Stimulated activated CD4-positive, alpha-beta T cell treated with anti-CD3 and anti-CD28 coated beads, Interleukin-15, amount 100 ng/mL, for 1 hour (primary cell): ENCODE data around the gene BAIAP2L1.

Source experiments
- DNase-seq, 2 donors: peaks; one replicate each; pipeline ENCODE4 v3.0.0-alpha.2; 2020; ENCODE audit warnings: low read depth in 1 of 2, low spot score in 1 of 2

BAIAP2L1 gene

DNA sequence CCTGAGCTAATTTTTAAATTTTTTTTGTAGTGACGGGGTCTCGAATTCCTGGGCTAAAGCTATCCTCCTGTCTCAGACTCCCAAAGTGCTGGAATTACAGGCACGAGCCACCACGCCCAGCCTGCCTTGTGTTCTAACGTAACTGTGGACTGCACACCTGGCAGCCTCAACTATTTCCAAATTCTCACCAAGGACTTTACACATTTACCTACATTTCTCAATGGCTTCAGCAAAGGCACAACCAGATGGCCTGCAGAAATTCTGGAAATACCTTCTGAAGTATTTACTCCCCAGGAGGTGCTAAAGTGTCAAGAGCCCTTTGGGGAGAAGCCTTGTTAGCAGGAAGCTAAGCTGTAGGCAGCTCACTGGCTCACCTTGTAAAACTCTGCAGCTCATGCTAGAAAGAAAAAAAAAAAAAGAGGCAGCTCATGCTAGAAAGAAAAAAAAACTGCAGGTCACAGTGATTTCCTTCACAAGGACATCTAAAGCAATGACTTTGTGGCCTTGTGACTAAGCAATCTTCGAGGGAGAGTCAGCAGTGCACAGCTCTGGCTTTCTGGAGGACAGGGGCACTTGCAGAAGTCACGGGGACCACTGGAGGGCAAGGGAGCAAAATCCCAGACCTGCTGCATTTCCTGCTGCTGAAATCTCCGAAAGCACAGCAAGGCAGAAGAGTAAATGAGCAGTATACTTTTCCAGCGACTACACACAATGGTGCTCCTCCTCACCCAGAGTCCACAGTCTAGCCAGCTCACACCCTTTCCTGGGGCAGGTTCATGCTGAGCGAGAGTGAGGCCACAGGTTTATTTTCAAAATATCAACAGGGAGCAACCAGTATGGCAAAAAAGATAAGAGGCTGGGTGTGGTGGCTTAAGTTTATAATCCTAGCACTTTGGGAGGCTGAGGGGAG, 40.4 kb downstream of the BAIAP2L1 start:
- no peak for DNase-seq

DNA sequence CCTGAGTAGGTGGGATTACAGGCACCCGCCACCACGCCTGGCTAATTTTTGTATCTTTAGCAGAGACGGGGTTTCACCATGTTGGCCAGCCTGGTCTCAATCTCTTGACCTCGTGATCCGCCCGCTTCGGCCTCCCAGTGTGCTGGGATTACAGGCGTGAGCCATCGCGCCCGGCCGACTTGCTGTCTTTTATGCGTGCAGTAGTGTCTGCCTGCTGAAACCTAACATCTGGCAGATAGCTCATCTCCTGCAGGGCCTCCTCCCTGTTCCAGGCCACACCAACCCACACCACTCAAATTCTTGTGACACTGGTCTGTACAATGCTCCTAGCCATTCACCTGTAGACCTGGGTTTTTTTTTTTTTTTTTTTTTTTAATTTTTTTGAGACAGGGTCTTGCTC, 41.5 kb downstream of the BAIAP2L1 start:
- no peak for DNase-seq

DNA sequence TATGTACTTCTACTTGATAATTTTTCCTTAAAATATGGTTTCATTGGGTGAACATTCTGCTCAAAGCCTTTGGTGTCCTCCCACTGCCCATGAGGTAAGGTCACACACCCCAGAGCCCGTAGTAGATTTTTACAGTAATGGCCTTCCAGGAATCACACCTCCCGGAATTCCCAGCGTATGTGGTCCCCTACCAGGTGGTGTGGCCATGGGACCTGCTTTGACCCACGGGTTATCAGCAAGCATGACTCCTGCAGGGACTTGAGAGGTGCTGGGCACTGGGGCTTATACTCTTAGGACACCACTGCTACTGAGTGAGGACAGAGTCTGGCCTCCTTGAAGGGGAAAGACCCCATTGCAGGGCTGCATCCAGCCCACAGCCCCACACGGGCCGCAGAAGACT, 42.2 kb downstream of the BAIAP2L1 start:
- no peak for DNase-seq

DNA sequence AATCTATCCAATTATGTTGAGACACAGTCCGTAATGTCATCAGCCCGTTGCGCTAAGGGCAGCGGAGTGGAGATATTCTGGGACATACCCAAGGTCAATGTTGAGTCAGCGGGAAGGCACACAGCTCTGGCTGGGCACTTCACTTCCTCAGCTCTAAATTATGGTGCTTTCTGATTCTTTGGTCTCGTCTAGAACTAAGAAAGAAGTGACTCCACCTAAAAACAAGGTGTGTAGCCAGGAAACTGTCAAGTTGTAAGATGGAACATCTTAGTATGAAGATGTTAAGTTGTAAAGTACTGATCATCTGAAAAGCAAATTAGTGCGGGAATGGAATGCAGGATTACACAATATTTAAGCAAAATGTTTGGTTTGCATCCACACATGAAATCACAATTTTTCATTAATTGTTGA, 43.1 kb downstream of the BAIAP2L1 start:
- no peak for DNase-seq

DNA sequence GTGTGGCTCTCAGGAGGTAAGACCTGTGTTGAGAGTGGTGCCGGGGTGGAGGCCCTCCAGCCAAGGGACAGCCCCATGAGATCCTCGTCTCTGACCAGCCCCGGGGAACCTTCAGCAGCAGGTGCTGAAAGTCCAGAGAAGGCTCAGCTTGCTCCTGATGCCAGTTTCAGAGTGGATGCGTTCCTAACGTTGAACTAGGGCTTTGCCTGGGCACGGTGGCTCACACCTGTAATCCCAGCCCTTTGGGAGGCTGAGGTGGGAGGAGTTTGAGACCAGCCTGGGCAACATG, 45.7 kb downstream of the BAIAP2L1 start:
- no peak for DNase-seq

DNA sequence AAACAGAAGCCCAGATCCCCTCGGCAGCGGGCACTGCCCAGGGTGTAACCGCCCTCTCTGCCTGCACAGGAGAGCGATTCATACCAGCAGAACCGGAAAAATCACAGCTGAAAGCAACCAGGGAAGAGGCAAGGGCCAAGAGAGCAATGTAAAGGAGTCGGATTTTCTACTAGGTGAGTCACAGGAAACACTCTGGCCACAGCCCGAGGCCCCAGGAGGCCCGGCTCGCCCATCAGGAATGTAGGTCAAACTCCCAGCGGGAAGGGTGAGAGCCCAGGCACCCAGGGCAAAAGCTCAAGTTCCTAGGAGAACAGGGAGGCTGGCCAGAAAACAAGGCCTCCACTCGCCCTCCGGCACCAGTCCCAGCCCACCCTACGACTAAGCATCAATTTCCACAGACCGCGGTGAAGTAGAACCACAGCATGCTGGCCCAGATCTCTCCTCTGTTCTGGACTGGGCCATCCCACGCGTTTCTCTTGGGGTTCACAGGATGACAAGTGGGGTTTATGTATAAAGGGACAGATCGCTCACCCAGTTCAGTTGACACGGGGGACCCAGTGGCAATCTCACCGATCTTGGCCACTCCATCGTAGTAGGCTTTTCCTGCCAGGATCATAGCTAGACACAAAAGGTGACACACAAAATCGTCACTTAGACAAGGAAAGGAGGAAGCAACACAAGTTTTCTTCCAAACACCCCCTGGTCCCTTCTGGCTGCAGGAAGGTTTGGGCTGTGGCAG, 46.2 kb downstream of the BAIAP2L1 start:
- DNase-seq: no peak

DNA sequence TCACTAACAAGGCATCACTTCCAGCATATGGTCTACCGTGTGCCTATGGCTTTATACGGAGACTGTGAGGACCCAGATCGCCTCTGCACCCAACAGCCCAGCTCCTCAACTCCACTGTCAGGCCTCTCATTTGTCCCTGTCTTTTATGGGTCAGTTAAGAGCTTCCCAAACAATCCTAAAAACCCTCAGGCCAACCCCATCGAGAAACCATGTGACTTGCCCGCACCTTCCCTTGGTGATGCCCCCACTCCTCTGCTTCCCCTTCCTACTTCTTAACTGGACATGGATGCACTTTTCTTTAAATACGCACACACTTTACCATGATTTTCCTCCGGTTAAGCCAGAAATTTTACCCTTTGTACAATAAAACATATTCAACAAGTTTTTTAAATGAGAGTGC, 46.8 kb downstream of the BAIAP2L1 start:
- DNase-seq: no peak

DNA sequence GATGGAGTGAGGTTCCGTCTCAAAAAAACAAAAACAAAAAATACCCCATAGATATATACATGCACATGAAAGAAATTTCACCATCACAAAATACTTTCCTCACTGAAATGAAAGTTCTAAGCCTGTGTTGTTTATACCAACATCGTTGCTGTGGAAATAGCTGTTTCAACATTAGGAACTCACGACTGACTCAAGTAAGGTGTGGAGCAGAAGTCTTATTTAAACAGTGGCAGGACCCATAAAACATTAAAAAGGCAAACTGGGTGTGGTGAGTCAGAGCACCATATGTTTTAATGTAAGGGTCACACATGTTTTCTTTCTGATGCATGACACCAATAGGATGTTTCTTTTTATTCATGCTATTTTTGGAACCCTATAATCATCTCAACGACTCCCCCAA, 48.3 kb downstream of the BAIAP2L1 start:
- no peak for DNase-seq

DNA sequence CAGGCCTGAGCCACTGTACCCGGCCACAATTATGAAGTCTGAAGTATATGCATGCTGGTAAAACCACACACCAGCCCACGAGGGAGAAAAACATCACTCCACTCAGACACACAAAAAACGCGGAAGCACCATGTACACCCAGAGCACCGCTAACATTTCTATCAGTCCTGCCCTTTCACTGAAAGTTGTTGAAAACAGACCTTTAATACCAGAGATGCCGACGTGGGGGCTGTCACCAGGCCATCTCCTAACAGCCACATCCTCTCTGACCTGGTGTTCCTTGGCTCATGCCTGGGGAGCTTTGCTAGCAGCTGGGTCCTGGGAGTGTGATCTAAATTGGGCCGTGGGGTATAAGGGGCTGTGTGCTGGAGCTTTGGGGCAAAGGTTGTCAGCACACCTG, 49.8 kb downstream of the BAIAP2L1 start:
- DNase-seq: no peak

DNA sequence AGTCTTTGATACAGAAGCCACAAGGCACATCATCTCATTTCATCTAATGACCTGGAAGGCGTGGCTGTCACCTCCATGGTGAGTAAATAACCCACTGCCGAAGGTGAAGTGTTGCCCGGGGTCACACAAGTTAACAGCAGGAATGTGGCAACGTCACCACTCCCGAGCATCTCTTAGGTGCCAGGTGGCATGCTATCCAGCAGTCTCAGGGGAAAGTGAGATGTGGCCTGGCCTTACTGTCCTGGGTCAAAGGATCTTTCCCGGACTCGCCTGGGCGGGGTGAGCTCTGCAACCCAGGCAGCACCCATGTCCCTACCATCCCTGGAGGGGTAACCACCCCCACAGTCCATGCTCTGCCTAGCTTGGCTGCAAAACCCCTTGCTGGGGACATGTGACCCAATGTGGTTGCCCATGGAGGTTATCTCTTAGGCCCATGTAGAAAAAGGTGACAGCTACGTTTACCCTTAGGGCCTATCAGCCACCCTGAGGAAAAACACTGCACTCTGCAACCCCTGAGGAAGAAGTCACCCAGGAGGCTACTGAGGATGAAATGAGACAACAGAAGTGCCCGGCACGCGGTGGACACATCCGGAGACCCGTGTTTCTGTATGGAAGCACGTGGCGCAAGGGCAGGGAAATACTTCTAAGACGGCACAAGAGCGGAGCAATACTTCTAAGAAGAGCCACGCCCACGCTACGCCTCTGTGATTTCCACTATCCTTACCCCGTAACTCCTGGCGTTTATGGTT, 52.0 kb downstream of the BAIAP2L1 start:
- DNase-seq: no peak

DNA sequence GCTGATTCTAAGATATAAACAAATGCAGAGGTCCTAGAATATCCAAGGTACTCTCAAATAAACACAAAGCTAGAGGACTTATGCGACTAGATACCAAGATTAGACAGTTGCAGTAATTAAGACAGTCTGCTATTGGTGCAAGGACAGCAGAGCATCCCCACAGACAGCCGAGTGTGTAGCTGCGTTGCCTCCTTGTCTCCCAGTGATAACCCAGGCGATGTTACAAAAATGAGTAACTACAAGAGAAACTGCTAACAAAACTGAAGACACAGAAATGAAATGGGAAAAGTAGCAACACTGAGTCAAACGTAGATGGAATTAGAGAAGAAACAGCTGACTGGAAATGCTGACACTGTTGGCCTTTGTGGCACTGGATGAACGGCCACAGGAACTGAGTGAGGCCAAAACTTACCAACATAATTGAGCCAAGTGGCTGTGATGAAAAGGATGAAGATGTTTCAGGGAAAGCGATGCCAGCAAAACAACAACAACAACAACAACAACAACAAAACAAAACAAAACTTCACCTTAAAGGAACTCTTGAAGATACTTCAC, 54.3 kb downstream of the BAIAP2L1 start:
- no peak for DNase-seq

DNA sequence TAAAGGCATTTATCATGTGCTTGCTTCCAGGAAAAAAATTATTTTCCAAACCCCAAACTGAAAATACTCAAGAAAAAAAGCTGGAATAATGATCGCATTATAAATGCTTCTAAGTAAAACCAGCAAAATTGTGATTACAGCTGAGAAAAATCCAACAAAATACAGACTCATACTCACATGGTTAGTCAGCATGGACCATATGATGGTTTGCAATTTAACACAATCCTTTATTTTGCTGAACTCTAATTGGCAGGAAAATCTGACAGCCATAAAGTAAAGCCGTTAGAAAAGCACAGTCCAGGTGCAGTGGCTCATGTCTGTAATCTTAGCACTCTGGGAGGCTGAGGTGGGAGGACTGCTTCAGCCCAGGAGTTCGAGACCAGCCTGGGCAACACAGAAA, 59.8 kb downstream of the BAIAP2L1 start:
- no peak for DNase-seq

DNA sequence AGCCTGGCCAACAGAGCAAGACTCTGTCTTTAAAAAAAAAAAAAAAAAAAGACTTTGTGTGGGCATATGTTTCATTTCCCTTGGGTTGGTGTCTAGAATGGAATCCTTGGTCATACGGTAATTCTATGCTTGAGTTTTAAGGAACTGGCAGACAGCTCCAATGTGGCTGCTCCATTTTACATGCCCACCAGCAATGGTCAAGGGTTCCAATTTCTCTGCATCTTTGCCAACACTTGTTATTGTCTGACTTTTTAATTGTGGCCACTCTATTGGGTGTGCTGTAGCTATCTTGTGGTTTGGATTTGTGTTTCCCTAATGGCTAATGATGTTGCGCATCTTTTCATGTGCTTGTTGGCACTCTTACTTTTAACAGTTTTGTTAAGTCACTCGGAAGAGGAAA, 61.8 kb downstream of the BAIAP2L1 start:
- DNase-seq: no peak

DNA sequence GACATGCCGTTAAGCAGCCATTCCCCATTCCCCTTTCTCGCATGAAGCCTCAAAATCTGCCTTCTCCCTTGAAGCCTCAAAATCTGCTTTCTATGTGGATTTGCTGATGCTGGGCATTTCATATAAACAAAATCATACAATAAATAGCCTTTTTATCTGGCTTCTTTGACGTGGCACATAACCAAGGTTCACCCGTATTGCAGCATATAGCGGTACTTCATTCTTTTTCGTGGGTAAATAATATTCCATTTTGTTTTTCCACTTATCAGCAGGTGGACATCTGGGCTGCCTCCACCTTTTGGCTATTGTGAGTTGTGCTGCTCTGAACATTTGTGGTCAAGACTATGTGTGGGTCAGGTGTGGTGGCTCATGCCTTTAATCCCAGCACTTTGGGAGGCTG, 62.4 kb downstream of the BAIAP2L1 start:
- DNase-seq: no peak

DNA sequence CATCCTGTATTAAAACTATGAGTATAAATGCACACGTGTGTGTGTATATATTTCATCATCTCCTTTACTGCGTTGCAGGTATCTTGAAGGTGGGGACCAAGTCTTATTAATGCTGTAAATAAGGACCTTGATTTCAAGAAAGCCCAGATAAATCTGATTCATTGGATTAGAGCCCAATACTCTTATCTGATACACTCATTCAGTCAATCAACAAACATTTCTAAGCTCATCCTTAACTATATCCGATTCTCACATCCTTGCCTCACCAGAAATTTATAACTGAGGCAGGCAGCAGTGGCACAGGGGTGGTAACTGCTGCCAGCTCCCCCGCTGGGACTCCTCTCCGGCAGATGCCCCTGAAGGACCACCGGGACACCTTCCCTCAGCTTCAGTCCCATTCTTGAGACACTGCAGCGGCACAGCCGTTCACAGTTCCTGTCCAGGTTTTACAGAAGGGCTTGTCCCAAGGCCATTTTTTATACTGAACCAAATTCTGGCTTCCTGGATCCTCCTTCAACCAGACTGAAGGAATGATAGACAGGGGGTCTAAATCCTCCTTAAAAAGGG, 65.4 kb downstream of the BAIAP2L1 start:
- no peak for DNase-seq

DNA sequence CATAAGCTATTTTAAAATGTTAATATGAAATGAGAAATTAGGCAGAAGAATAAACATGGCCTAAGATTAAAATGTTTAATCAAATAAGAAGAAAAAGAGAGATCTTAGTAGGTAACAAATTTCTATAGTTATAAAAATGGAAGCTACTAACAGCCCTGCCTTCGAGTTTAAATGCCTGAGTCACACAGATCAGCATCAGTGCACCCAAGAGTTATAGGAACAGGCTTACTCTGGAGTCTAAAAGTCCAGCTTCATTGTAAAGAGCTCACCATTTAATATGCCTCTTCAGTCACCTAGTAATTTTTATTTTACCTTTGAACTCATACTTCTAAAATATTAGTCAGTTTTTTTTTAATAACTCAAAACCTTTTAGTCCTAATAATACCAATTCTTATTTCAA, 66.8 kb downstream of the BAIAP2L1 start:
- DNase-seq: no peak

DNA sequence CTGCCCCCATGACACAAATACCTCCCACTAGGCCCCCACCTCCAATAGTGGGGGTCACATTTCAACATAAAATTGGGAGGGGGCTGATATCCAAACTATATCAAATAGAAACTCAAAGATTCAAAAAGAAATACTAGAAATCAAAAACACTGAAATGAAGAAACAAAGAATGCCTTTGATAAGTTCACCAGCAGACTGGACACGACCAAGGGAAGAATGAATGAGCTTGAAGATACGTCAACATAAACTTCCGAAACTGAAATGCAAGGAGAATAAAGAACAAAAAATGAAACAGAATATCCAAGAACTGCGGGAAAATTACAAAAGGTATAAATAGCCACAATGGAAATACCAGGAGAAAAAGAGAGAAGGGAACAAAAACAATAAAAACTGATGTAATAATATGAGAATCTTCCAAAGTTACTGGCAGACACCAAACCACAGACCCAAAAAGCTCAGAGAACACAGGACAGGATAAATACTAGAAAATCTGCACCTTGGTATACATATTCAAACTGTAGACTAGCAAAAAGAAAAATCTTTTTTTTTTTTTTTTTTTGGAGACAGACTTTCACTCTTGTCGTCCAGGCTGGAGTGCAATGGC, 69.9 kb downstream of the BAIAP2L1 start:
- no peak for DNase-seq

DNA sequence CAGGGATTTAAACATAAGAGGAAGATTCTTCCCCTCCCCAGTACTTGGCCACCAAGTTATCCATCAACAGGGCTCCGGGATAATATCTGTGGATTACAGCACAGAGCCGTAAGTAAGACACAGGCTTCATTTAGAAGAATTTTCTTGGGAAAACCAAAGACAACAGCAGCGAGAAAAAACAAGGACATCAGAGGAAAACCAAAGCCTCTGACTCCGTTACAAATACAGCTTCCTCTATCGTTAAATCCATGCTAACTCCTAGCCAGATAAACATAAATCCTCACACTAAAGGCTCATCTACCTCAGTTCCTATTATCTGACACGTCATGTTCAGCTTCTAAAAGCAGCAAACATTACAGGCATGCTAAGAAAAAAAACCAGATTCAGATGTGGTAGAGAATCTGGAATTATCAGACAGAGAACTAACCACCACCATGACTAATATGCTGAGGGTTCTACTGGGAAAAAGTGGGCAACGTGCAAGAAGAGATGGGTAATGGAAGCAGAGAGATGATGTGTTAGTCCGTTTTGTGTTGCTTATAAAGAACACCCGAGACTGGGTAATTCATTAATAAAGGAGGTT, 71.0 kb downstream of the BAIAP2L1 start:
- no peak for DNase-seq

DNA sequence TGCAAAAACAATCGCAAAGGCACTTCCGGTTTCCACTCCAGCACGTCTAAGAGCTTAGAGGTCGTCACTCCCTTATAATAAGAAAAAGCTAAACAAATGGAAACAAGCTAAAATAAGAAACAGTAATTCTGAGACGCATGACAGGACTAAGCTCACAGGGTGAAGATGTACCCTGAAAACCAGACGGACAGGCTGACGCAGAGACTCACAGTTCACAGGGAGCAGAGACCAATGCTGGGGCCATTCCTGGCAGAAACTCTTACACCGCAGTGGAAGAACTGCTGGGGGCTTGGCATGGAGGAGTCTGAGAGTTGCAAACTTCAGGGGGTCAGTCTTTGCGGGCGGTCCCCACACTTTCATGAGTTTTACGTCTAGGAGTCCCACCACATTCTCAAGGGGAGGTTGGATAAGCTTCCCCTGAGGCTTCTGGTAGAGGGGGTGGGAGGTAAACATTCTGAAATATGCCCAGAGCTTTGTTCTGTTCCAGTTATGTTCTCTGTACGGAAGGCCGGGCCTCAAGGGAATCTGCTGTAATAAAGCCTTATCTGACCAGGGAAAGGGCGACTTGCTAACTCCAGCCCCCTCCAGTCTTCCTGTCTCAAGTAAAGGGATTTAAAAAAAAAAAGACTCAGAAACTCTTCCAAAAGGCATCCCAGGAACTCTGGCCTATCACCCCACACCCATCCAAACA, 71.6 kb downstream of the BAIAP2L1 start:
- no peak for DNase-seq

DNA sequence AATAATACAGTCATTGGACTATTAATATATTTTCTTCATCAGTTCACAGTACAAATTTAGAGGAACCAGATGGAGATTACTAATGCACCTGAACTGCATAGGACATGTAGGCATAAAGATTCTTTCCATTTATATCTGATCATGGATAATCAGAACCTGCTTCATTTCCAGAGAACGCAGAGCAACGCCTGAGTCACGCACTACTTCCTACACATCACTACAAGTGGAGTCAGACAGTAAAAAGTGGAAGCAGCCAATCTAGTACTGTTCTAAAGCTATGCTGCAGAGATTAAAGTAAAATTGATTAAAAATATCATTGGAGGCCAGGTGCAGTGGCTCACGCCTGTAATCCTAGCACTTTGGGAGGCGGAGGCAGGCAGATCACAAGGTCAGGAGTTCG, 76.1 kb downstream of the BAIAP2L1 start:
- no peak for DNase-seq
